GM19397 (cell line): ENCODE results near the gene BMP6.
"Not testable (repeated sequence)": the region's sequence is repeated elsewhere in the genome, so short reads cannot be mapped to it uniquely, and the experiment has no call there.

Experiments
- ATAC-seq: cut with Tn5 transposase; IDR thresholded peaks from one replicate; pipeline ENCODE4 v1.9.1; 2021; ENCODE audit warnings: mild to moderate bottlenecking, moderate library complexity; ENCODE audit not compliant: unreplicated experiment

Gene BMP6

GRCh38 chr6:7786214-7786661 lies 60.3 kb downstream of the BMP6 start:
- ATAC-seq = no peak

GRCh38 chr6:7787137-7787608 lies 61.3 kb downstream of the BMP6 start:
- no peak for ATAC-seq

- ATAC-seq = no peak
These were observed 61.8 kb downstream of the BMP6 start for GRCh38 chr6:7787731-7788130.

GRCh38 chr6:7794509-7794908 lies 68.6 kb downstream of the BMP6 start:
- ATAC-seq = no peak

- ATAC-seq = no peak
These were observed 71.5 kb downstream of the BMP6 start for GRCh38 chr6:7797386-7797785.

- no peak for ATAC-seq
These were observed 72.9 kb downstream of the BMP6 start for GRCh38 chr6:7798751-7799150.

- no peak for ATAC-seq
These were observed 76.8 kb downstream of the BMP6 start for GRCh38 chr6:7802662-7803061.

- no peak for ATAC-seq
These were observed 77.3 kb downstream of the BMP6 start for GRCh38 chr6:7803214-7803613.

- no peak for ATAC-seq
These were observed 79.4 kb downstream of the BMP6 start for GRCh38 chr6:7805078-7805849.

- no peak for ATAC-seq
These were observed 79.9 kb downstream of the BMP6 start for GRCh38 chr6:7805850-7806214.

- no peak for ATAC-seq
These were observed 80.8 kb downstream of the BMP6 start for GRCh38 chr6:7806711-7807110.

- no peak for ATAC-seq
These were observed 83.4 kb downstream of the BMP6 start for GRCh38 chr6:7809346-7809745.

- no peak for ATAC-seq
These were observed 85.5 kb downstream of the BMP6 start for GRCh38 chr6:7811441-7811840.

- no peak for ATAC-seq
These were observed 86.7 kb downstream of the BMP6 start for GRCh38 chr6:7812623-7813022.

- no peak for ATAC-seq
These were observed 87.3 kb downstream of the BMP6 start for GRCh38 chr6:7813193-7813592.

GRCh38 chr6:7813704-7814103 lies 87.8 kb downstream of the BMP6 start:
- no peak for ATAC-seq

GRCh38 chr6:7815716-7816115 lies 89.8 kb downstream of the BMP6 start:
- no peak for ATAC-seq

GRCh38 chr6:7817184-7817583 lies 91.3 kb downstream of the BMP6 start:
- not testable (repeated sequence) for ATAC-seq

GRCh38 chr6:7818257-7819214 lies 92.6 kb downstream of the BMP6 start:
- no peak for ATAC-seq

- ATAC-seq = no peak
These were observed 93.6 kb downstream of the BMP6 start for GRCh38 chr6:7819431-7820015.

GRCh38 chr6:7820288-7820835 lies 94.5 kb downstream of the BMP6 start:
- ATAC-seq = no peak
